Measurements from ENCODE around the gene PARD6G. TPM values are rescaled to one million over a fixed set of nuclear protein-coding genes. Genes with fewer than 3 reads are reported as not detected.
A peak's percentile ranks its signal among the peaks of the same experiment; 100 is the strongest.
"Not testable (repeated sequence)": the region's sequence is repeated elsewhere in the genome, so short reads cannot be mapped to it uniquely, and the experiment has no call there.

PARD6G gene, protein sequence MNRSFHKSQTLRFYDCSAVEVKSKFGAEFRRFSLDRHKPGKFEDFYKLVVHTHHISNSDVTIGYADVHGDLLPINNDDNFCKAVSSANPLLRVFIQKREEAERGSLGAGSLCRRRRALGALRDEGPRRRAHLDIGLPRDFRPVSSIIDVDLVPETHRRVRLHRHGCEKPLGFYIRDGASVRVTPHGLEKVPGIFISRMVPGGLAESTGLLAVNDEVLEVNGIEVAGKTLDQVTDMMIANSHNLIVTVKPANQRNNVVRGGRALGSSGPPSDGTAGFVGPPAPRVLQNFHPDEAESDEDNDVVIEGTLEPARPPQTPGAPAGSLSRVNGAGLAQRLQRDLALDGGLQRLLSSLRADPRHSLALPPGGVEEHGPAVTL
- total RNA-seq = 1 to 10 TPM in 1 of 2 donors, under 1 TPM in 1; 0.98 to 1.5 TPM

GRCh38 chr18:80247393-80247841, at the start of gene PARD6G:
Gene PARD6G (minus strand): TSS chr18:80247514. CDS start chr18:80247348, 166 bp downstream.
- H3K27me3 Mint-ChIP-seq = peaks cover 24% of the 10 kb centered on the region
- H3K27ac Mint-ChIP-seq = no peak within 1 kb of the TSS
- H3K9me3 Mint-ChIP-seq = no peaks in the 10 kb centered on the region
- no peaks in the 10 kb centered on the region for H3K36me3 Mint-ChIP-seq (ENCODE audit: low read depth)
- peak within 1 kb of the TSS; percentile 58 for H3K4me3 Mint-ChIP-seq
- peak; percentile 78 for ATAC-seq (replicated peaks)
- no peaks in the 10 kb centered on the region for H3K4me1 Mint-ChIP-seq

- not testable (repeated sequence) for H3K27me3 Mint-ChIP-seq; H3K36me3 Mint-ChIP-seq (ENCODE audit: low read depth); H3K4me3 Mint-ChIP-seq; H3K4me1 Mint-ChIP-seq; H3K27ac Mint-ChIP-seq; H3K9me3 Mint-ChIP-seq
- ATAC-seq (replicated peaks) = peak; percentile 62
These were observed 15.1 kb upstream of the PARD6G start for GRCh38 chr18:80262241-80263033.

GRCh38 chr18:80259610-80260009, 12.3 kb upstream of the PARD6G start:
- ATAC-seq (replicated peaks) = no peak
- Mint-ChIP-seq H3K4me1 (no peaks in the 10 kb centered on the region), H3K36me3 (ENCODE audit: low read depth) (no peaks in the 10 kb centered on the region), H3K9me3 (no peaks in the 10 kb centered on the region), H3K27me3 (peaks cover 10% of the 10 kb centered on the region), H3K27ac (no peak overlapping the region), H3K4me3 (no peak overlapping the region)

- Mint-ChIP-seq H3K36me3 (ENCODE audit: low read depth) (no peaks in the 10 kb centered on the region), H3K9me3 (no peaks in the 10 kb centered on the region), H3K4me1 (no peaks in the 10 kb centered on the region), H3K27ac (no peak overlapping the region), H3K4me3 (no peak overlapping the region), H3K27me3 (peaks cover 10% of the 10 kb centered on the region)
- no peak for ATAC-seq (replicated peaks)
These were observed 11.3 kb upstream of the PARD6G start for GRCh38 chr18:80258640-80259039.

- H3K36me3 Mint-ChIP-seq (ENCODE audit: low read depth); ATAC-seq (replicated peaks); H3K9me3 Mint-ChIP-seq; H3K4me1 Mint-ChIP-seq; H3K4me3 Mint-ChIP-seq; H3K27ac Mint-ChIP-seq: not testable (repeated sequence)
- peaks cover 10% of the 10 kb centered on the region for H3K27me3 Mint-ChIP-seq
These were observed 10.5 kb upstream of the PARD6G start for GRCh38 chr18:80257579-80258543.

DNA sequence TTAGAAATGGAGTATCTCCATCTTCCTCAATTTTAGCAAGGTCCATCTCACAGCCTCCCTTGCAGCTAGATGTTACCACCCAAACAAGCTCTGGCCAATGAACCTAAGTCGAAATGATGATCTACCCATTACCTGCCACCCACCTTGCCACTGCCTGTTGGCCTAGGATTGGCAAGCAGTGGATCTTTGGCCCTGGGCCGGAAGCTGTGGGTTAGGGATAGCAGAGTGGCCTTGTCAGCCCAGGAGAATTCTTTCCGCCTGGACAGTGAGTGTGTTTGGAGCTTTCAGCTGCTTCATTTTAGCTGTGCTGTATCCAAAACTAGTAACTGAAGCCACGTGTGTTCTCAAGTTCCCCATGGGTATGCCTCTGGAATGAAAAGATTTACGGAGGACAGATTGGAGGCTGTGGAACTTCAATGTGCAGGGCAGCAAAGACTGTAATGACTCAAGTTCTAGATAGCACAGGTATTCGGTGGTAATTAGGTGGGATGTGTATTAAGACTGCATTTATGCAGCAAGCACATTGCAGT, 7.7 kb upstream of the PARD6G start:
- peaks cover 10% of the 10 kb centered on the region for H3K27me3 Mint-ChIP-seq
- no peak for ATAC-seq (replicated peaks)
- no peak overlapping the region for H3K4me3 Mint-ChIP-seq
- H3K36me3 Mint-ChIP-seq (ENCODE audit: low read depth) = no peaks in the 10 kb centered on the region
- no peaks in the 10 kb centered on the region for H3K4me1 Mint-ChIP-seq
- H3K9me3 Mint-ChIP-seq = no peaks in the 10 kb centered on the region
- no peak overlapping the region for H3K27ac Mint-ChIP-seq

DNA sequence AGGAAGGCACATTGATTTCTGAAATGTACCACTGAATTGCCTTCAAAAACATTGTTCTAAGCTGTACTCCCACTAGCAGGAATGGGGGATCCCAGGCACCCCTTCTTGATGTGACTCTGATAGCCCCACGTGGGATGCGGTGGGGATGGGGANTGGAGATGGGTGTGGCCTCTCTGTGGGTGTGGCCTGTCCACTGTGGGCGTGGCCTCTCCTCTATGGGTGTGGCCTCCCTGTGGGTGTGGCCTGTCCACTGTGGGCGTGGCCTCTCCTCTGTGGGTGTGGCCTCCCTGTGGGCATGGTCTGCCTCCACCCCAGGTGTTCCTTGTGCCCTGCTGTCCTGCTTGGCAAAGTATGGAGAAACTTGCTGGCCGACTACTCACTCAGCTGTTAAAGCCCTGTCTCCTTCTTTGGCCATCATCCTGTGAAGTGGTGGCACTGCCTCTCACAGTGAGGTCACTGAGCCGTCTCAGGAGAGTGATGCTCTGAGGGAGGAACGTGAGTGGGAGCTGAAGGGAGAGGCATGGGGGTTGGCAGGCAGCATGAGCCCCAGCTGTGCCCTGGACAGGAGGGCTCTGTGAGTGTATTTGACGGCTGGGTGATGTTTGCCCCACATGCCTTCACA, 6.7 kb upstream of the PARD6G start:
- Mint-ChIP-seq H3K4me1 (no peaks in the 10 kb centered on the region), H3K27me3 (peaks cover 15% of the 10 kb centered on the region), H3K36me3 (ENCODE audit: low read depth) (no peaks in the 10 kb centered on the region), H3K4me3 (no peak overlapping the region), H3K9me3 (no peaks in the 10 kb centered on the region), H3K27ac (no peak overlapping the region)
- peak; percentile 65 for ATAC-seq (replicated peaks)

DNA sequence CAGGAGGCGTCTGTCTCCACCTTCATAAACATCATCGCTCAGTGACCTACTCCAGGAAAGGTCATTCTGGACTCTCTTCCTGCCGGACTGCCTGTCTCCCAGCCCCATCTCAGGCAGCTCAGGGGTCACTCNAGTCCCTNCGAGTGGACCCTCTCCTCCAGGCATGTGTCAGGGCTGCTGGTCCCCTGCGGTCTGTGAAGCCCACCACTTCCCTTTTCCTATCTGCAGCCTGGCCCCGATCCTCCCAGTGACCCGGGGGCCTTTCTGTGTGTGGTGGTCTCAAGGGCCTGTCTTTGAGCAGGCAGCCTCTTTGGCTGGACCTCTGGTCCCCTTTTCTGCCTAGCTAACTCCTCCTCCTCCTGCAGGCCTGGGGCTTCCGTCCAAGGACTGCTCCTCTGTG, 5.9 kb upstream of the PARD6G start:
- Mint-ChIP-seq H3K4me3 (no peak overlapping the region), H3K27ac (peak overlapping the region; percentile 17), H3K4me1 (no peaks in the 10 kb centered on the region), H3K27me3 (peaks cover 15% of the 10 kb centered on the region), H3K9me3 (no peaks in the 10 kb centered on the region), H3K36me3 (ENCODE audit: low read depth) (no peaks in the 10 kb centered on the region)
- ATAC-seq (replicated peaks) = no peak

GRCh38 chr18:80252136-80252535, 4.8 kb upstream of the PARD6G start:
- Mint-ChIP-seq H3K4me3 (no peak overlapping the region), H3K27ac (no peak overlapping the region), H3K4me1 (no peaks in the 10 kb centered on the region), H3K27me3 (peaks cover 12% of the 10 kb centered on the region), H3K36me3 (ENCODE audit: low read depth) (no peaks in the 10 kb centered on the region), H3K9me3 (no peaks in the 10 kb centered on the region)
- ATAC-seq (replicated peaks) = no peak

- no peaks in the 10 kb centered on the region for H3K4me1 Mint-ChIP-seq
- H3K9me3 Mint-ChIP-seq = no peaks in the 10 kb centered on the region
- no peak overlapping the region for H3K27ac Mint-ChIP-seq
- H3K4me3 Mint-ChIP-seq = no peak overlapping the region
- peaks cover 7% of the 10 kb centered on the region for H3K27me3 Mint-ChIP-seq
- H3K36me3 Mint-ChIP-seq (ENCODE audit: low read depth) = no peaks in the 10 kb centered on the region
- no peak for ATAC-seq (replicated peaks)
These were observed 4.4 kb upstream of the PARD6G start for GRCh38 chr18:80251700-80252099.

DNA sequence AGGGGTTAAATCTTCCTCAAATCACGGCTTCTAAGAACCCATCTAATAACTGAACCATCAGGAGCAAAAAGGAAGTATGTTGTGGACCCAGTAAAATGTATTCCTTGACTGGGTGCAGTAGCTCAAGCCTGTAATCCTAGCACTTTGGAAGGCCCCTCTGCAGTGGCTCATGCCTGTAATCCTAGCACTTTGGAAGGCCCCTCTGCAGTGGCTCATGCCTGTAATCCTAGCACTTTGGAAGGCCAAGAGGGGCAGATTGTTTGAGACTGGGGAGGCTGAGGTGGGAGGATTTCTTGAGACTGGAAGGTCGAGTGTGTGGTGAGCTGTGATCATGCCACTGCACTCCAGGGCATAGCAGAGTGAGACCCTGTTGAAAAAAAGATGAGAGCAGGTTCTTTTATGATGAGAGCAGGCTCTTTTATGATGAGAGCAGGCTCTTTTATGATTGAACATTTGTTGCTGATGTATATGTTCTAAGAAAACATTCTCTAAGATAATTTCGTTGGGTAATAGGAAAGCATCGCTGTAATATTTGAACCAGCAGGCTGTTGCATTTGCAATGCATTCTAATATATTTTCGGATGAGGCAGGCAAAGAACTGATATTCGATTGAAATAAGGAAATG, 3.5 kb upstream of the PARD6G start:
- no peak for ATAC-seq (replicated peaks)
- Mint-ChIP-seq H3K4me1 (no peaks in the 10 kb centered on the region), H3K27ac (no peak overlapping the region), H3K27me3 (peaks cover 5% of the 10 kb centered on the region), H3K36me3 (ENCODE audit: low read depth) (no peaks in the 10 kb centered on the region), H3K4me3 (no peak overlapping the region), H3K9me3 (no peaks in the 10 kb centered on the region)

DNA sequence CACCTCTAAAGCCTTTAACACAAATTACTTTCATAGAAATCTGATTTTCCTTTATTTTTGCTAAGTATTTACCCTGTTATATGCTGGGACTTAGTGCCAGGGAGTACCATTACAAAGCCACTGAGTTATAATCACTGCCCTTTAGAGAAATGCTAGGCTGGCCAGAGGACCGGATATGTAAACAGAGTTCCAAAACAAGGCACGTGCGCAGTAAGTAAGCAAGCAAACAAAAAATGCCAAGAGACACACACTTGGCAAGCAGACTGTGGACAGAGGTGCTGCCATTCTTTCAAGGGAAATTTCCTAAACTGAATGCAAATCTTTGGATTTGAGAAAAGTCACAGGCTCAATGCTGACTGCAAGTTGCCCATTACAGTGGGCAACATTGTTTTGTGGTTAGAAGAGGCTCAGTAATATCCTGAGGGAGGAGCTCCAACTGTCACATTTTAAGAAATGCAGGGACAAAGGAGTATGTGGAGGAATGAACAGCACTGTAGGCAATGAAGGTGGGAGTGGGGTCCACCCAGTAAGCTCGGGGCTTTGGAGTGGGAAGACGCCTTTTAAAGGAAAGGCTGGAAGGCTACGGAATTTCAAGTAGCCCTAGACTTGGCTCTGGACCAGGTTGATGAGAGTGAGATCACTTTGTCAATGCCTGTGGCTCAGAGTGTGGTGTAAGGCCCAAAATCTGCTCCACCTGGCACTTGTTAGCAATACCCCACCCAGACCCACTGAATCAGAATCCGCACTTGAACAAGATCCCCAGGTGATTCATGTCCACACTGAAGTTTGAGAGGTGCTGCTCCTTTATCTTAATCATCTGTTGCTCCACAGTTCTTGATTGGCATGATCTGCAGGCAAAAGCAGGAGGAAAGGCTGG, 2.1 kb upstream of the PARD6G start:
- Mint-ChIP-seq H3K27ac (no peak overlapping the region), H3K36me3 (ENCODE audit: low read depth) (no peaks in the 10 kb centered on the region), H3K9me3 (no peaks in the 10 kb centered on the region), H3K4me3 (no peak overlapping the region), H3K4me1 (no peaks in the 10 kb centered on the region), H3K27me3 (peaks cover 14% of the 10 kb centered on the region)
- no peak for ATAC-seq (replicated peaks)
